Renal cortex interstitium (tissue), 11 donors: ENCODE results near the gene MAGI2. TPM values are rescaled to one million over a fixed set of nuclear protein-coding genes. Genes with fewer than 3 reads are reported as not detected.

Experiments
- DNase-seq, 11 donors: peaks; one replicate each; pipeline ENCODE4 v3.0.0-alpha.2; 2013; ENCODE audit warnings: low read depth in 9 of 11, low spot score in 4 of 11; ENCODE audit errors: extremely low read depth in 1 of 11
- polyA plus RNA-seq, 3 donors: library from polyadenylated mRNA; unstranded; fragments of 120-200 nt; gene quantifications; one replicate each; pipeline ENCODE4 v1.2.1, GENCODE V29; 2013; ENCODE audit not compliant: insufficient read length in 3 of 3

Gene MAGI2
- polyA plus RNA-seq, 3 donors = 32.0 to 34.5 (median 33.9) TPM

DNA sequence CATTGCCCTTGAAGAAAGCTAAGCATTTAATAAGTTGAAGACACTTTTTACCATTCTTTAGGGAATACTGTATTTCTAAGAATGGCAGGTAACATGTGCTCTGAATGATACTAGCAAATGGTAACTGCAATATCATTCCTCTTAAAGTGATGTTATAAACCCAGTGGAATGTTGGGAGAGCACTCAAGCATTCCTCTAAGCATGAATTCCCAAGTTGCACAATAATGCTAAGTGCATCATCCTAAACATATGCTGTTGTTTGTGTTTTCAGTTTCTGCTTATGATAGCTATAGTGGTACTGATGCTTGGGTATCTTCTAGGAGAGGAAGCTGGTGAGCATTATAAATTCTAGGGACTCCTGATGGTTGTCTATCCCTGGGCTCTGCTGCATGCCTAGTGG, 980.9 kb downstream of the MAGI2 start:
- DNase-seq = no peak

DNA sequence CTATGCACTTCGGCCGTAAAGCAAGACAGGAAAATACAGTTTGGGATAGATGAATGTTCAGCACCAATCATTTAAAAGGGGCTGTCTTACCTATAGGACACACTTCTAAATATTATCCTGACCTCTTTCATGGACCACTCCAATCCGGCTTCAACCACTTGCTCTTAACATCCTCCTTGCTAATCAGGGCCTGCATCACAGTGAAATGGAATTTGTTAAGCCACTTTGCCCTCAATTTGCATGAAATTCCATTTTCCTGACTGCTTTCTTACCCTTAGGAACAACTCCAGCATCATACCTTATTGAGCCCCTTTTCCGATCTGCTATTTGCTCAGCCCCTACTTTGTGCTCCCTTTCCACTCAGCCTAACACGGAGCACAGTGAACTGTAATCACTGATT, 987.6 kb downstream of the MAGI2 start:
- no peak for DNase-seq

DNA sequence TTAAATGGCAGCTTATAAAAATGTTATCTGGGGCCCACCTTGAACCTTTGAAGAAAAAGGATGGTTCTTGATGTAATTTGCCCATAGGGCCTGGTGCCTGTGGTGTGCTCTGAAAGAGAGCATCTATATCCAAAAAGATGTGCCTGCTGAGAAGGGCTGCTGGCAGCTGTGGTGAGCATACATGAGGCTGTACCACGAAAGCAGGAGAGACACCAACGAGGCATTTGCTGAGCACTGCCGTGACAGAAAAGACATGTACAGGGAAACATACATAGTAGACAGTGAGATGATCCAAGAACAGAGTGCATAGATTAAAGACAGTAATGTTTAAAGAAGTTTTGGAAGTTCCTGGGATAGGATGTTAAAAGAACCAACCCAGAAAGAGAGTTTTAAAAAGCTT, 990.4 kb downstream of the MAGI2 start:
- no peak for DNase-seq

DNA sequence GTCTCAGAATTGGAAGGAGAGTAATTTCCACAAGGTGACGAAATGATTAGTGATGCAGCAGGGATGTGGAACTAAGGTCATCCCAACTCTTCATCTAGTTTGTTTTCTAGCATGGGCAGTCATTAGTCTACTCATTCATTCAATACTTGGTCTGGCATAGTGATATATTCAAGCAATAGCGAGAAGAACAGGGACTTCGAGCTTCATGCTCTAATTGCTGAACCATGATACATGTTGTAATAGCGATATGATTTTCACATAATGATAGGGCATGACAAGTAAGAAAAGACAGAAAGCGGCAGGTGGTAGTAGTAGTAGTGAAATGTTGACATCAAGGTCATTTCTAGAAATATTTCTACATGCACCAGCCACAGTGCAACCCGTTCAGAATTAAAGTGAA, 1002.8 kb downstream of the MAGI2 start:
- no peak for DNase-seq

DNA sequence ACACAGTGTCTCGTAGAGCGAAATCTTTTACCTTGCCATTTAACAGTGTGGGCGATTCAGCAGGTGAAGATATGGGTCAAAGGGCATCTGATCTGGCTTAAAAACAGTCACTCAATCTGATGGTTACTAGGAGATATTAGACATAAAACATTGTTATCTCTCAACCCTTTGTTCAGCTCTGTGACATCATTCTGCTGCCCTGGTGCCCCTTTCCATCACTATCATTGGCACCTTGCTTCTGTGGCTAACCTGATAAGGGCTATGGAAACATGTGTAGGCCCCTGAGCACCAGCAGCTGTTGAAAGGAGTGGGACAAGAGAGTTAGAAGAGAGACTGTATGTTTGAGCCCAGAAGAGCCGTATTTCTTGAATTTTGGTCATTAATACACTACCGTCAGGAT, 1004.6 kb downstream of the MAGI2 start:
- DNase-seq = no peak

DNA sequence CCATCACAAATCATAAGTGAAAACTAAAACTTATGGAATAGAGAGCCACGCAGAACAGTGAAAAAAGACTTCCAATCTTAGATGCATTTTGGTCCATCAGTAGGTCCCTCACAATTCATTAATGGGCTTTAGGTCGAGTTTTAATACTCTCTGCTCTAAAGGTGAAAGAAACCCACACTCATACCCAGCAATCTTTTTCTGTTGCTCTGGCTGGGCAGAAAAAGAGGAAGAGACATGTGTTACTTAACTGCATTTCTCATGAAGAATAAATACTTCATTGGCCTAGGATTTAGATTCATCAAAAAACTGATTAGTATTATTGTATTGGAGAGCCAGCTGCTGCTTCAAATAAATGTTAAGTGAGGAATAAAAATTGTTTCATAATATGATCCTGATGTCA, 1009.2 kb downstream of the MAGI2 start:
- no peak for DNase-seq

DNA sequence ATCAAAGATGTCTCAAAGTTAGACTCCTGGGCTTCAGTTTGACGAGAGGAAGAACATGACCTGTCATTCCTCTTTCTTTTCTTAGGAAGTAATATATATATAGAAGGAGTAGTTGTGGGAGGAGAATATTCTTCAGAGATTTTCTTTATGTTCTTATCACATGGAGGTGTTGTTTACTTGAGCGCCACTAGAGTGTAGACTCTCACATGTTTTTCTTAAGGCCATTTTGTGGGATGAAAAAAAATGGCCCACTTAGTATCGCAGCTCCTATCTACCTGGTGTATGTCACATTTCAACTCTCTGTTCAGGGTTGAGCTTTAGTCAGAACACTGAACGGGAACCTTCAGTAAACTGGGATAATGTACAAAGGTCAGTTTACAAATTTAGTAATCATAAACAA, 1009.7 kb downstream of the MAGI2 start:
- DNase-seq = no peak

DNA sequence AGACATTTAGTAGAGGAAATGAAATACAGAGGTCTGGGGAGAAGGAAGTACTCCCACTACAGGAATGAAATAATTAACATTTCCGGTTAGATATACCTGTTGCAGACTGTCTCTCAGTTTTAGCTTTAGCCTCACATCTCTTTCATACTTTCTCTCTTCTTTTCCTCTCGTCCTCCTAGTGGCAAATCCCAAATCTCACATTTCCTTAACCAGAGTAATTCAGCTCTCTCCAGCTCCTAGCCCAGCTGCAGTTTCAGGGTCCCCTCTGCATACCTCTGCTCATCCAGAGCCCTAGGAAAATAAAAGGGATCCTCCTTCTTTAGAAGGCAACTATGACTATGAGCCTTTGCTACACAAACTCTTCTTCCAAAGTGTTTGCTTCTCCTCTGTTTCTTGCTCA, 1011.7 kb downstream of the MAGI2 start:
- no peak for DNase-seq

DNA sequence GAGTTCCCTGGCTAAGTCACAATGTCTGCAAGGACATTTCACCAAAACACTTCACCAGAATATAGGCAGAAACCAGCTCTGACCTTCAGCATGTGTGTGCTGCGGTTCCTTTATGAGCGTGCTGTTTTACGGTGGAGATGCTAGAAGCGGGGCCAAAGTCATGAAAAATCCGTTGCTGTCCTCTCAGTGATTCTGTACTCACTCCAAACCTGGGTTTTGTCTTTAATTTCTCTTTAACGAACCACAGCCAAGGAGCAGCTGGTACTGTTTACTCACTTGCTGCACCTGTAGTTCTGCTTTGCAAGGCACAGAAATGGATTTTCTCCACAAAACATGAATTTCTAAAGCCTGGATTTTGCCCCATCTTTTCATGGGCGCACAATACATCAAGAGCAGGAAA, 1015.0 kb downstream of the MAGI2 start:
- no peak for DNase-seq

DNA sequence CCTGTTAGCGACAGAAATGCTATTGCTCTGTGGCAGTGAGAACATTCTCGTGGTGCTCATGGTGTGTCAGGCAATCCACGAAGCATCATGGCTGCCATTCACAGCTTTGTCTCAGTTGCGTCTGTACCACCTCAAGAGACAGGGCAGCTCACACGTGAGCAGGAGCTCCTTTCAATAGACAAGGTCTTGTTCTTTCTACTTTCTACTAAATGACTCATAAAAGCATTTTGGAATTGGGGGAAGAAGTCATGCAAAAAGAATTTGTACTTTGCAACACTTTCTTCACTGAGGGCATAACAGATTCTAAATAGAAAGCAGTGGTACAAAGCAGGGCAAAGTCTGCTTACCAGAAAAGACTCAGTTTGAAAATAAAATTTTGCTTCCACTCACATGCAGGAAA, 1016.3 kb downstream of the MAGI2 start:
- no peak for DNase-seq

DNA sequence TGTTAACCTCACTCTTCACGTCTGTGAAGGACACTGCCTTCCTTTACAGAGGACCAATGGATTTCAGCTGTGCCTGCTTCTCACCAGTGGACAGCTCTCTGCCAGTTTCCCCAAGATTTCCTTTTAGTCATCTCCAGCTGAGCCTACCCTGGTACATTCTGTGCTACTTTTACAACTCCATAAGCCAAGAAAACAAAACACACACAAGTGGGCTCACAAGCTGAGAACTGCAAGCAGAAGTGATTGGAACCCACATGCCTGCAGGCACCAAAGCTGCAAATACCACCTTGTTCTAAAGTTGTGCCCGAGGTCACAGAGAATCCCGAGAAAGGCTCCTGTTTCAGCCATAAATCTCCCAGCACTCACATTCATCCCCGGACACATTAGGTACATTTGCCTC, 1018.1 kb downstream of the MAGI2 start:
- no peak for DNase-seq

DNA sequence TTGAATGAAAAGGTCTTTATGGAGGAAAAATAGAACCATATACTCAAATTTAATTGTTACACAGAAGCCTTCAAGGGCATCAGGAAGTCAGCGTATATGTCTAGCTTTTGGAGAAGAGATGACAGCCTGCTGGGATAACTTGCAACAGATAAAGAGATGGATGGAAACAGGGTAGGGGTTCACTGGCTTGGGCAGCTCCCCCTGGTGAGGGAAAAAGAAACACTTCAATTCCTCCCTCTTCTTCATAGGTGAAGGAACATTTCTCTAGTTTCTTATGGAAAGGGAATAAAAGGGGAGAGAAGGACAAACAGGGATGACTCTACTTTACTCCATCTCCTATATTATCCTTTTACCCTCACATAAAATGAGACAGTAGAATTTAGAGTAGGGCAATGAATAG, 1019.2 kb downstream of the MAGI2 start:
- DNase-seq = no peak

DNA sequence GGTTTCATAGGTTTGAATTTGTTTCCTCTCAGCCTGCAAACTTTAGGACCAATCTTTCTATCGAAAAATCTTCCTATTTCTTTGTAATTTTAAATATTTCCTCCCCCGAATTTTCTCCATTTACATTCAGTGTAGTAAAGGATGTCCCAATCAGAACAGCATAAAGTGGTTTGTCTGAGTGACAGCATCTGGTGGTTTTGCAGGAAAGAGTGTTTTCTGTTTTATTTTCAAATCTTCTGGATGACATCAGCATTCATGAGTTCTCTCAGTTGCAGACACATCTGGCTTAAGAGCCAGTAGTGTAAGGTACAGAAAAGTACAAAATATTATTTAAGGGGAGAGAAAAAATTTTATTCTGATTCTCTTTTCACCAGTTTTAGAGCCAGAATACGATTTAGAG, 1020.0 kb downstream of the MAGI2 start:
- no peak for DNase-seq

DNA sequence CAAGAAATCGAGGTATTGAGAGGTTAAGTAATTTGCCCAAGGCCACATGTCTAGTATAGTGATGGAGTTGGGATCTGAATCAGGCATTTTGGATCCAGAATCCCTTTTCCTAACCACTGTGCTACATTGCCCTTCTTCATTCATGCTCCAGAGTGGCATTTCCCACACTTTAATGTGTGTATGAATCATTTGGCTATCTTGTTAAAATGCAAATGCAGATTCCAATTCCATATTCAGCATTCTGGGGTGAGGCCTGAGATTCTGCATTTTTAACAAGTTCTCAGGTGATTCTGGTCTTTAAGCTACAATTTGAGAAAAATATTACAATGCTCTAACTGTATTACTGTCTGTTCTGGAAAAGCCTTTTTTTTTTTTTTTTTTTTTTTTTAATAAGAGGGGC, 1023.6 kb downstream of the MAGI2 start:
- DNase-seq = no peak

DNA sequence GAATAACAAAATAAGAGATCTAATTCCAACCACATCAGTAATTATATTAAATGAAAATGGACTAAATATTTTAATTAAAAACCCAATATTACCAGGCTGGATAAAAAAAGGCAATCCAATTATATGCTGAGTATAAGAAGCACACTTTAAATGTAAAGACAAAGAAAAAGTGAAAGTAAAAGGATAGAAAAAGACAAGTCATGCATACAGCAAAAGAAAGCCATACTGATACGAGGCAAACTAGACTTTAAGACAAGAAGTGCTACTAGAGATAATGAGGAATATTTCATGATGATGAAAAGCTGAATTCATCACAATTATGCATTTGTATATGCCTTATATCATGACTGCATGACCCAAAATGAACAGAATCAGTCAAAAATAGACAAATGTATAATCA, 1026.3 kb downstream of the MAGI2 start:
- no peak for DNase-seq

DNA sequence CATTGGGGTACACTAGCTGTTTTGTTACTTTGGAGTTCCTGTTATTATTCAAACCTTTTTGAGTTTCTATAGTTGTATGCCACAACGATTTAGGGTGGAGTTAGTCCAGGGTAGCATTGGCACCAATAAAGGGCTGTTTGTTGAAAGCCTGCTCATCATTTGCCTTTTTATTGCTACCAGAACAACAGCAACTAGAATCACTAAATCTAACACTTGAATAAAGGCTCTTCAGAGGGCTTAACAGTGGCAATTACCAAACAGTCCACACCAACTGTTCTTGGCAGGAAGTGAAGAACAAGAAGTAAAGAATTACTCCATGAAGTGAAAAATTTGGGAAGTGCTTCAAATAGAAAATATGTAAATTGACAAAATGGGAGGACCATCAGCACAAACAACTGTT, 1033.5 kb downstream of the MAGI2 start:
- no peak for DNase-seq

DNA sequence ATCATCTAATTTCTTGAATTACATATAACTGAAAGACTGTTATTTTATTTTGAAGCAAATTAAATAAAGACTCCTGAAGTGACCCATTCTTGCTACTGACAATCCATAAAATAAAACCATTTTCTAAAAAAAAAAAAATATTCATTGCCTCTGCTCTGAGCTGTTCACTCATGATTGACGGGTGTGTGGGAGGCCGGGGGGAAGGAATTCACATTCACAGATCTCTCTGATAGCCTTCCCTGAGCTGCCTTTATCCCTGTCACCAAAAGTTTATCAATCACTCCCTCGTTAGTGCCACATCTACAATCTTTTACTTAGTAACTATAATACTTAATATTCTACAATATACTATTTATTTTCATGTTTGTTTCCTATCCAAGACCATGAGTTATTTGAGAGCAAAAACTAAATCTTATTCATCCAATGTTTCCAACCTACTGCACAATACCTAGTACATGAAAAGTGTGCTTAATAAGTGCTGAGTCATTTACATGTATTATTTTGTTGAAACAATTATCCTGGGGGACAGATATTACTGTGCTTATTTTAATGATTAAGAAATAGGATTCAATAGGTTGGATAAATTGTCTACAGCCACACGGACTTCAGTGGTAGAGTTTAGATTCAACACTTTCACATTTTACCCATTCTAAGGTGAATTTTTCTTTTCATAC, 1036.2 kb downstream of the MAGI2 start:
- DNase-seq = no peak

DNA sequence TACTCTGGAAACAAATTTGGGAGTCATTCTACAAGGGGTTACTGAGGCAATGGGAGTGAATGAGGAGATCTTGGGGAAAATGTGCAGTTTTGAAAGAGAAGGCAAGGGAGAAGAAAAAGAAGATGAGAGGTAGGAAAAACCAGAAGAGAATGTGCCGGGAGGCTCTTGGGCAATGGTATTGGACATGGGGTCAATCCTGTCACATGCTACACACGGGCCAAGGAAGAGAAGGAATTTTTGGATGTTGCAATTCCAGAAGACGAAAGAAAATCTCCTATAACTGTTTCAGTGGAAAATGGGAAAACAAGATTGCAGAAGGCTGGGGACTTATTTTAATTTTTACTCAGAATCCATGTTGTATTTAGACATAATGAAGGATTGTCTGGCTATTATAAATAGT, 1039.9 kb downstream of the MAGI2 start:
- no peak for DNase-seq

DNA sequence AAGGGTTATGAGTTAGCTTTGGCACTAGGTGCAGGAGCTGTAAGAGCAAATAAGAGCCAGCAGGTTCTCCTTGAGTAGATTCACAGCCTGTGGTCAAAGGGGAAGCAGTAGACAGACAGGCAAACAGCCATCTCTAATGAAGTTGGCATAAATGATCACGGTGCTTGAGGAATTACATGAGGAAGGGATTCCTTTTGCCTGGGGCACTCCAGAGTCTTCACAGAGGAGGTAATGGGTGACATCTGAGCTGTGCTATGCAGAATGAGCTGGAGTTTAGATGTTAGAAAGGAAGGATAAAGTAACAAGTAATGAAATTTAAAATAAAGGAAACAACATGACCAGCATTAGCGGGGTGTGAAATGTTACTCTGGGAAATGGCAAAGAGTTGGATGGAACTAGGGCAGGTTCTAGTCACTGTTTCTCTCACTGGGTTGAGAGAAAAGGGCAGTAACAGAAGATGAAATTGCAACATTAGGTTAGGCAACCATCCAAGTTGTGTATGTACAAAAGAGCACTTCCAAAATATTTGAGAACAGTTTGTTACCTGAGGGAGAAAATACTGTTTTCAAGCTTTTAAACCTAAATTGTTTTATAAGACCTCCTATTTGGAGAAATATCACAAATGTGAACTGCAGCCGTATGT, 1041.1 kb downstream of the MAGI2 start:
- DNase-seq = no peak

DNA sequence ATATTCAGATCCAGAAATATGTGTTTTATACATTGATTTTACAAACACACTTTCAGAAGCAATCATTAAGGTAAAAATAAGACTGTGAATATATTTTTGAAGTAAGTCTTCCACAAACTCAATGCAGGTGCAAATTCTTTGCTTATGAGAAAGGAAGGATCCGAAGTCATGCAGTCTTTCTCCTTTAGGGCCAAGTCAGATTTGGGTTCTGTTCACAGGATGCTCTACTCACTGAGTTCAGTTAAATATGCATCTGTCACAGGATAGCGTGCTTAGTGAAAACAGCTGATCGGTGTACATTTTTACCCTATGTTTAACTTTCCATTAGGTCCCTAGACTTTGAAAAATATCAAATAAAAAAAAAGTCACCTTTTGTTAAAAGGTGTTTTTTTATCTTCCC, 1046.4 kb downstream of the MAGI2 start:
- DNase-seq = no peak

DNA sequence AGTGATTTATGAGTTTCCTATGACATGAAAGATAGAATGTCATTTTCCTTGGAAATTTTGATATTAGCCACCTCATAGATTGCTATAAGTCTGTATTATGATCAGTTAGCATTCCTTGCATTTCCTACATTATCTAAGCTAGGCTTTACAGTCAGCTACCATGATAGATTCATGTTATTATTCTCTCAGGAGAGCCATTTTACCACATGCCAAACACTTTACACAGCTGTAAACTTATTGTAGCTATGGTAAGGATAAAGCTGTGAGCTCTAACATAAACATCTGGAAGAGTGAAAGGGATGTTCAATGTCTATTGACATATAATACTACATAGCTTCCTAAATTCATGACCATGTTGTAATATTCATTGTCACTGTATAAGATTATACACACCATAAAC, 1046.9 kb downstream of the MAGI2 start:
- no peak for DNase-seq
